Activated CD8-positive, alpha-beta memory T cell treated with anti-CD3 and anti-CD28 coated beads, Interleukin-2, amount 10 ng/mL, durations not matched to agents 7 days and 5 days (primary cell): Measurements from ENCODE around the gene NLGN3. TPM values are rescaled to one million over a fixed set of nuclear protein-coding genes. Genes with fewer than 3 reads are reported as not detected.

Source experiments
- ATAC-seq: fragments of 150-1000 bp; cut with Tn5 transposase; one replicate; pipeline ENCODE4 v1.10.0; 2021; ENCODE audit warnings: moderate library complexity
- CTCF ChIA-PET: fragments of 350-600 bp; sonication (Branson Sonifier 250); formaldehyde crosslinking; loops from one replicate; lab custom pipeline; 2021; ENCODE audit warnings: antibody characterized with exemption; lab: Charles Lee
- DNase-seq: peaks from one replicate; pipeline ENCODE4 v3.0.0-alpha.2; 2020
- H3K27ac Mint-ChIP-seq: one replicate; pipeline ENCODE4 v1.8.0; 2021; ENCODE audit warnings: mild to moderate bottlenecking, mixed read lengths
- H3K27me3 Mint-ChIP-seq: one replicate; pipeline ENCODE4 v1.8.0; 2021; ENCODE audit warnings: mixed read lengths
- H3K36me3 Mint-ChIP-seq: one replicate; pipeline ENCODE4 v1.8.0; 2021; ENCODE audit warnings: mild to moderate bottlenecking, mixed read lengths
- H3K4me1 Mint-ChIP-seq: one replicate; pipeline ENCODE4 v1.8.0; 2021; ENCODE audit warnings: mixed read lengths
- H3K4me3 Mint-ChIP-seq: one replicate; pipeline ENCODE4 v1.8.0; 2021; ENCODE audit warnings: mild to moderate bottlenecking, moderate library complexity, mixed read lengths
- H3K9me3 Mint-ChIP-seq: one replicate; pipeline ENCODE4 v1.8.0; 2022; ENCODE audit warnings: low read depth, mixed read lengths
- total RNA-seq, 2 experiments: library from RNA; stranded (reverse); gene quantifications; one replicate each; pipeline ENCODE4 v1.2.3, GENCODE V29; 2021

Gene NLGN3
- total RNA-seq, 2 experiments from 2014 or later: 0.87 to 1.3 TPM

DNA sequence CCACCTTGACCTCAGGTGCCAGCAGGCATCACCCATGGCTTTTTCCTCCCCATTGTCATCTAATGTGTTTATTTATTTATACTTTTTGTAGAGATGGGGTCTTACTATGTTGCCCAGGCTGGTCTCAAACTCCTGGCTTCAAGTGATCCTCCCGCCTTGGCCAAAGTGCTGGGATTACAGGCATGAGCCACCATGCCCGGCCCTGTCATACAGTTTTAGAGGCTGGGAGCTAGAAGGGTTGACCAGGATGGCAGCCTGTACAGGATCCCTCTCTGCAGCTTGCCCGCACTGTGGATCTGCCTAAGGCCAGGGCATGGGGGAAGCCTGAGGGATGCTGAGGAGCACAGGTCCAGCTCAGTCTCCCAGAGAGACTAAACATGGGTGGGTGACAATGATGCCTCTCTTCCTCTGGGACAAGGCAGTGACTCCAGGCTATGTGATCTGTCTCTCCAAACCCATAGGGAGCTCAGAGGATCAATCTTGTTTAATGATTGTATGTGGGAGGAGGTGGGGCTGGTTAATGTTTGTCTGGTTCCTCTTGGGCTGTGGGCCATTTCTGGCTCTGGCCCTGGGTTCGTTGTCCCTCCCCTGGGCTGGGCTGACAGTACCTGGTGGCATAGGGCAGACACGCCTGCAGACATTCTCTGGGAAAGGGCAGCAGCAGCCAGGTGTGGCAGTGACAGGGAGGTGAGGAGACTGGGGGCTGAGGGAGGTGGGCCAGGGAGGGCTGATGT is 70.1 kb downstream of the NLGN3 start:
- DNase-seq (no peak), ATAC-seq (no peak)
- no peak overlapping the region for H3K4me3 Mint-ChIP-seq
- no peaks in the 10 kb centered on the region for H3K27me3 Mint-ChIP-seq
- no peaks in the 10 kb centered on the region for H3K9me3 Mint-ChIP-seq
- CTCF ChIA-PET: no interaction called here
- H3K4me1 Mint-ChIP-seq: no peaks in the 10 kb centered on the region
- no peak overlapping the region for H3K27ac Mint-ChIP-seq
- no peaks in the 10 kb centered on the region for H3K36me3 Mint-ChIP-seq

DNA sequence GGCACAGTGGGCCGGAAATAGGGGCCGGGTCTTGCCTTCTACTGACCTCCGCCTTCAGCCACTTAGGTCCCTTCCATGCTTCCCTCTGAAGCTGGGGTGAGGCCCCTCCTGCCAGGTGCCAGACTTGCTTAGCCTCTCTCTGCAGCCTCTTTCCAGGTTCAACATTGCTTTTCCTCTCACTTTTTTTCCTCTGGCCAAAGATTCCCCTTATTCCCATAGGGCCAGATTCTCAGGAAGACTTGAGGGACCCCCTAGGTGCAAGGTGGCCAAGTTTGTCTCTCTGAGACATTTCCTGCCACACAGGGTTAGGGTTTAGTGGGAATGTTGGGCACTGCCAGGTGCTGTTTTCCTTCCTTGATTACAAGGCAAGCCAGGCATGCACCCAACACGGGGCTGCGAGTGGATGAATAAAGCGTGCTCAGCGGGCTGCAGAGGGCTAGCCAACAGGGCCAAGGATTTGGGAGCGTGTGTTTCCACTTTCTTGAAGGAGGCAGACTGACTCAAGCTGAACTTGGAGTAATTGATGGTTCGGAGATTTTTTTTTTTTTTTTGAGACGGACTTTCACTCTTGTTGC is 70.8 kb downstream of the NLGN3 start:
- no peak for ATAC-seq
- H3K4me3 Mint-ChIP-seq: no peak overlapping the region
- no peaks in the 10 kb centered on the region for H3K36me3 Mint-ChIP-seq
- CTCF ChIA-PET: no interaction called here
- no peaks in the 10 kb centered on the region for H3K9me3 Mint-ChIP-seq
- no peak for DNase-seq
- no peaks in the 10 kb centered on the region for H3K27me3 Mint-ChIP-seq
- no peaks in the 10 kb centered on the region for H3K4me1 Mint-ChIP-seq
- no peak overlapping the region for H3K27ac Mint-ChIP-seq

GRCh38 chrX:71216485-71216884 is 71.8 kb downstream of the NLGN3 start:
- no peaks in the 10 kb centered on the region for H3K4me1 Mint-ChIP-seq
- CTCF ChIA-PET: interaction anchor here (1.1 kb wide), 1 partner anchor 11 kb away, joined by 3 read pairs; no protein-coding TSS in a partner anchor
- H3K4me3 Mint-ChIP-seq: no peak overlapping the region
- no peaks in the 10 kb centered on the region for H3K9me3 Mint-ChIP-seq
- no peaks in the 10 kb centered on the region for H3K36me3 Mint-ChIP-seq
- H3K27me3 Mint-ChIP-seq: no peaks in the 10 kb centered on the region
- ATAC-seq (no peak), DNase-seq (no peak)
- no peak overlapping the region for H3K27ac Mint-ChIP-seq

DNA sequence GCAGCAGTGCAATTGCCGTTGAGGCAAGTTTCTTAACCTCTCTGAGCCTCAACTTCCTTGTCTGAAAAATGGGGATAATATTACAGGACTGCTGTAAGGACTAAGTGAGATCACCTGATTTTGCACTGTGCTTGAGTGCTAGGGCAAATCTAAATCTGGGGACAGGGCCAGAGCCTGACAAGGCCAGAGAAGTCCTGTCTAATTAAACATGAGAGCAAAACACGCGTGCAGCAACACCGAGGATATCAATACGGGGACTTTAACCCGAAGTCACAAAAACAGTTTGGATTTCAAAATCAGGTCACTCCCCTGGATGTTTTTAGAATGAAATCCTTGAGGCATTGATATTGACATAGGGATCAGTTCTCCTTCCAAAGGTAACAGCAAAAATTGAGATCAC is 72.7 kb downstream of the NLGN3 start:
- no peak for DNase-seq
- Mint-ChIP-seq H3K4me1 (no peaks in the 10 kb centered on the region), H3K27me3 (no peaks in the 10 kb centered on the region), H3K9me3 (no peaks in the 10 kb centered on the region), H3K27ac (no peak overlapping the region), H3K36me3 (no peaks in the 10 kb centered on the region), H3K4me3 (no peak overlapping the region)
- CTCF ChIA-PET: interaction anchor here (1.1 kb wide), 1 partner anchor 11 kb away, joined by 3 read pairs; no protein-coding TSS in a partner anchor
- ATAC-seq: no peak

Other genes starting within 250 kb of the NLGN3 start
- under 1 TPM in 1 of 2 experiments, not detected in 1; 0.16 TPM for gene TEX11, start 236.1 kb upstream of the NLGN3 start, total RNA-seq
- under 1 TPM; 0.19 to 0.47 TPM for gene SLC7A3, start 213.7 kb upstream of the NLGN3 start, total RNA-seq
- gene SNX12, start 76.5 kb upstream of the NLGN3 start, total RNA-seq: 10 to 100 TPM; 37.1 to 46.2 TPM
- 10 to 100 TPM; 14.6 to 15.1 TPM for gene FOXO4, start 49.0 kb upstream of the NLGN3 start, total RNA-seq
- gene CXorf65, start 38.1 kb upstream of the NLGN3 start, total RNA-seq: 10 to 100 TPM; 12.1 to 18.3 TPM
- gene IL2RG, start 33.3 kb upstream of the NLGN3 start, total RNA-seq: 100 to 1,000 TPM; 370 to 512 TPM
- gene MED12, start 26.2 kb upstream of the NLGN3 start, total RNA-seq: 10 to 100 TPM; 45.9 to 62.2 TPM
- not detected for gene GJB1, start 78.4 kb downstream of the NLGN3 start, total RNA-seq
- 10 to 100 TPM; 25.8 to 29.1 TPM for gene ZMYM3, start 109.3 kb downstream of the NLGN3 start, total RNA-seq
- 100 to 1,000 TPM; 430 to 514 TPM for gene NONO, start 138.8 kb downstream of the NLGN3 start, total RNA-seq
- 1 to 10 TPM; 5.6 to 6.3 TPM for gene ITGB1BP2, start 156.9 kb downstream of the NLGN3 start, total RNA-seq
- 10 to 100 TPM; 35.3 to 46.1 TPM for gene TAF1, start 221.5 kb downstream of the NLGN3 start, total RNA-seq